GM19452 (cell line): ENCODE measurements around the gene CENPB.

Experiments used
- ATAC-seq: cut with Tn5 transposase; IDR thresholded peaks from one replicate; pipeline ENCODE4 v1.9.1; 2021; ENCODE audit not compliant: unreplicated experiment

The CENPB gene

GRCh38 chr20:3751305-3751674 lies 35.2 kb downstream of the CENPB start:
- ATAC-seq = no peak

GRCh38 chr20:3749689-3750531 lies 36.6 kb downstream of the CENPB start:
- no peak for ATAC-seq

DNA sequence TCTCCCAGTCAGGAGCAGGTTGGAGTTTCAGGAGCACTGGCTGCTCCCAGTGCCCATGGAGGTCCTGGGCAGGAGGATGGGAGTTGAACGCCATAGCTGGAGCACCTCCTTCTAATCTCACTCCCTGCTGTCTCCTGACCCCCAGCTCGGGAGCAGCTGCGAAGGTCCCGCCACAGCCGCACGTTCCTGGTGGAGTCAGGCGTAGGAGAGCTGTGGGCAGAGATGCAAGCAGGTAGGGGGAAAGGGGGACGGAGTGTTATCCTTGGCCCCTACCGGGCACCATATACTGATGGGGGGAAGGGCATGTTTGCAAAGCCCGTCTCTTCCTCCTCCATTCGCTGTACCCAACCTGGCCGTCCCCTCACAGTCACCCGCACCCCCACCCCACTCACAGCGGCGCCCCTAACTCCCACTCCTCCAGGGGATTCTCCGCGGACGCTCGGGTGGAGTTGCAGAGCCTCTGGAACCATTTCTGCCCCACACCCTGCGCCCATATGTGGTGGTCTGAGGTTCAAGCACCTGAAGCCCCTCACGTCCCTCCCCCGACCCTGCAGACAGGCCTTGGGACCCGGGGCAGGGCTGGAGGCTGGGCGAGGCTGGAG lies 37.4 kb downstream of the CENPB start:
- ATAC-seq = no peak

DNA sequence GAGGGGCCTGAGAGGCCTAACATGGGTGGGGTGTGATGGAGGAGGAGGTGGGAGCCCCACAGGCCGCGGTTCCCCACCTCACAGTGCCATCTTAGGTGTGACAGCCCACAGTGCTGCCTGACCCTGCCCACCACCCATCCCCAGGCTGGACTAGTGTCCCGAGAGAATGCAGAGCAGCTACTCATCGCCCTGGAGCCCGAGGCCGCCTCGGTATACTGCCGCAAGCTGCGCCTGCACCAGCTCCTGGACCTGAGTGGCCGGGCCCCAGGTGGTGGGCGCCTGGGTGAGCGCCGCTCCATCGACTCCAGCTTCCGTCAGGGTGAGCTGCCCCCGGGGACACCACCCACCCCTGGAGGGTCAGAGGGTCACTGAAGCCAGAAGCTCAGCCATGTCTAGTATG lies 38.5 kb downstream of the CENPB start:
- ATAC-seq = no peak

GRCh38 chr20:3747471-3747870 lies 39.1 kb downstream of the CENPB start:
- no peak for ATAC-seq

DNA sequence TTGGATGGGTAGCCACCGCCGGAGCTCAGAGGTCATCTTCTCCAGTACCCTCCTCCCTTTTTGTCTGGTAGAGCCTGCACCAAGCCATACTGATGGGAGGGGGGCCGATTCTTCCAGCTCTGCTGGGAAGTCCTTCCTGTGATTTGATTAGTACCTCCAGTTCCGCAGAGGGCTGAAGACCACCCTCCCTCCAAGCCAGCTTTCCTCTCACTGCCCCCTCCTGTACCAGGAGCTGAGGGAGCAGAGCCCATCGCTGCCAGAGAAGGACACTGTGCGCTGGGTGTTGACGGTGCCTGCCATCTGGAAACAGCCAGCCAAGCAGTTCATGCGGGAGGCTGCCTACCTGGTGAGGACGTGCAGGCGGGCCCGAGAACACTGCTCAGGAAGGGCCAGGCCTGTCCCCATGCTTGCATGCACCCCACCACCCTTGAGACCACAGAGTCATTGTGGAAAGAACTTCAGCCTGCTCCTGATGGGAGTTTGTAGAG lies 40.8 kb downstream of the CENPB start:
- no peak for ATAC-seq

GRCh38 chr20:3744806-3745685 lies 41.5 kb downstream of the CENPB start:
- ATAC-seq = no peak

GRCh38 chr20:3744037-3744436 lies 42.5 kb downstream of the CENPB start:
- no peak for ATAC-seq

GRCh38 chr20:3743251-3743650 lies 43.3 kb downstream of the CENPB start:
- no peak for ATAC-seq

- ATAC-seq = no peak
Measured at GRCh38 chr20:3741836-3742458, 44.6 kb downstream of the CENPB start.

DNA sequence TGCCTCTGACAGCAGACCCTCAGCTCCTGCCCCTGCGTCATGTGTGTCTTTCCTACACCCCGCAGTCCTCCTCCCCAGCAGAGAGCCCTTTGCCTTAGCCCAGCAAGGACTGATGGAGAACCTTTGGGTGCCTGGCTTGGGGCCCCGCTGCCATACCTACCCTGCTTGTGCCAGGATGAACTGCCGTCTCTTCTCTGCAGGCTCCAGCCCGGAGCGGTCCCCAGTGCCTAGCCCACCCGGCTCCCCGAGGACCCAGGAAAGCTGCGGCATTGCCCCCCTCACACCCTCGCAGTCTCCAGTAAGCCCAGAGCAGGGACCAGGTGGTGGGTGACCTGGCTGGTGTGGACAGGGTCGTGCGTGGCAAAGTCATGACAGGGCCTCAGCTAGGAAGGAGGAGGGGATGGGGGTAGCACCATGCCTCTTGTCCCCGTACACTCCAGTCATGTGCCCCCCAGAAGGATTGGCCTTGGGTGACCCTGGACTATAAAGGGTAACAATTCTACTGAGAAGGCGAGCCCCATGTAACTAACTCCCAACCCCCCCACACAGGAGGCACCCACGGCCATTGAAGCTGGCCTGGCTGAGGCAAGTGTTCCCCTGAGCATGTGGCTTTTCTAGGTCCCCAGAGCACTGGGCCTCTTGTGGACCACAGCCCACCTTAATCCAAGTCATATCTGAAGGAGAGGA lies 45.8 kb downstream of the CENPB start:
- no peak for ATAC-seq

- no peak for ATAC-seq
Measured at GRCh38 chr20:3739926-3740451, 46.6 kb downstream of the CENPB start.

DNA sequence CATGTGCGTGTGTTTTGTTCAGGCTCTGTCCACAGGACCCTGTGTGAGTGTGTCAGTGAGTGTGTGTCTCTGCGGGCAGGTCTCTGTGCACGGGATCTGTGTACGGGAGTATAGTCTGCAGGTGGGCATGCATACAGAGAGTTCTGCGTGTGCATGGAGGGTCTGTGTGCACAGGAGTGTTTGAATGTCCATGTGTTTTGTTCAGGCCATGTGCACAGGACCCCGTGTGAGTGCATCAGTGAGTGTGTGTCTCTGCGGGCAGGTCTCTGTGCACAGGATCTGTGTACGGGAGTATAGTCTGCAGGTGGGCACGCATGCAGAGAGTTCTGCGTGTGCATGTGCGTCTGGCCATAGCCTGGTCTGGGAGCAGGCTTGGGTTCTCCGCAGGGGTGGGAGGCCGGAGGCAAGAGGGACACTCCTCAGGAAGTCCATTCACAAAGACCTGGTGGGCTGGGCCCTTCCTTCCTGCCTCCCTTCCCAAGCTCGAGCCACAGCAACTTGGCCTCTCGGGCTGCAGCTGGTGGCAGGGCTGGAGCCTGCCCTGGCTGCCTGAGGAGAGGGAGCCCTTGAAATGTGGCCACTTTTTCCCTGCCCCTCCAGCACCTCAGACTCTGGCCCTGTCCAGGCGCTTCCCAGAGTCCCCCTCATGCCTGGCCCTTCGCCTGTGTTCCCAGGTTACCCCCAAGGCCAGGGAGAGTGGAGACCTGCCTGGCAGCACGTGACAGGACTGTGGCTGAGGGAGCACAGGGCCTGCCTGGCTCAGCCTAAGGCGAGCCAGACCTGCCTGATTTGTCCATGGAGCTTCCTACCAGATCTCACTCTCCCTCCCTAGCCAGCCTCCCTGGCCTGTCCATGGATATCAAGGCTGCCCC lies 47.2 kb downstream of the CENPB start:
- no peak for ATAC-seq

- ATAC-seq = no peak
Measured at GRCh38 chr20:3738111-3739053, 48.2 kb downstream of the CENPB start.

DNA sequence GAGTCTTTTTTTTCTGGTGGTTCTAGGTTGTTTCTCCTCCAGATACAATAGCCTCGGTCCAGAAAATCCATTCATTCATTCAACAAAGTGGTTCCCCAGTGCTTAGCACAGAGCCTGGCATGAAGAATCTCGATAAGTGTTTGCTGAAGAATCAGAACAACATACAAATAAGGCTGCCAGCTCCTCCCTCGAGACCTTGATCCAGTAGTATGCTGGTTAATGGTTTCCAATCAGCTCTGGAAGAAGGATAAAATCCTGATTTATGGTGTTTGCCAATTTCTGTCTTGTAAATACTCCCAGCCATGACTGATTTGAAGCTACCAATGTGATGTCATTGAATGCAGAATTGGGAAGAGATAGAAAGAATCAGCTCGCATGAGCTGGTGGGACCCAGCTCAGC lies 50.8 kb downstream of the CENPB start:
- no peak for ATAC-seq

DNA sequence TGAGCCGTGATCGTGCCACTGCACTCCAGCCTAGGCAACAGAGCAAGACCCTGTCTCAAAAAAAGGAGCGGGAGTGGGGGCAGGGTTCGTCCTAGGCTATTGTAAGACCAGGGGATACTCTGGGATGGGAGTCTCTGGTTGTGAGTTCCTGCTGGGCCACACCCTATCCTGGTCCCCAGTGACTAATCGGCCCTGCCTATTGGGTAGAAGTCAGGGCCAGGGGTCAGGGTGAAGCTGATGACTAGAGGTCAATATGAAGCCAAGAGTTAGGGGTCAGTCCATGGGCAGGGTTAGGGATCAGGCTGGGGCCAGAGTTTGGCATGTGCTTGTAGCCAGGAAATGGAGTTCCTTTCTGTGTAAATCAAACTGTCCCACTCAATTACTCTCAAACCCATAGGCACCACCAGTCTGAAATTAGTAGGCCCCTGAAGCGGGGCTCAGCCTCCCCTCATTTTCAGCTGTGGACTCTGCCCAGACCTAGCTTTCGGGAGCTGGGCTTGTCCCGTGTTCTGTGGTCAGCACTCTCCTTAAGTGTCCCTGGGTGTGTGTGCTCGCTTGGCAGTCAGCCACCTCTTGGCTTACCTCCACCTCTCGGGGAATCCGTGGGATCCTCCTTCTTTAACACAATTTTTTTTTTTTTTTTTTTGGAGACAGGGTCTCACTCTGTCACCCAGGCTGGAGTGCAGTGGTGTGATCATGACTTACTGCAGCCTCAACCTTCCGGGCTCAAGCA lies 52.3 kb downstream of the CENPB start:
- no peak for ATAC-seq
